ENCODE measurements around the gene NPAS3. TPM values are rescaled to one million over a fixed set of nuclear protein-coding genes. Genes with fewer than 3 reads are reported as not detected.

NPAS3 gene
- total and polyA plus RNA-seq, 10 donors, result 0.13 to 9.5 (median 2.9) TPM

DNA sequence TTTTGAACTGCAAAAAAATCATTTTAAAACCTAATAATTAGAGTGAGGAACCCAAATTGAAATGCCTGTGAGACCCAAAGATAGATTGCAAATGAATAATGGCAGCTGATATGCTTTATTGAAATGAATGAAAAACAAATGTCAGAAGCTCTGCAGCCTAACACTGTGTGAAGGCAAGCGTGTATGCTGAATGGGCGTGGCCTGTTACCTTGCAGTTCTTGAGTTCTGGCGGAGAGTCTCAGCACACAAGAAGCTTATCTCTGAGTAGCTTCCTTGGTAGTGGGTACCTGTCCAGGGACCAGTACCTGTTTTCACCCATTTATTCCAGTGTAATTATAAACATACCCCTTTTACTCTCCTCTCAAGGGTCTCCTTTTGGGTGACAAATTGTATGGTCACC is 341.2 kb downstream of the NPAS3 start:
- H3K27ac ChIP-seq, result no peak overlapping the region
- no peaks in the 10 kb centered on the region for H3K4me1 ChIP-seq
- no peaks in the 10 kb centered on the region for H3K9me3 ChIP-seq
- TF ChIP-seq CTCF (IDR thresholded peaks at IDR 0.05 in 8 of 11, conservative IDR thresholded peaks at IDR 0.05 in 3 of 11) (no peak), POLR2AphosphoS5 (IDR thresholded peaks at IDR 0.05) (no peak), POLR2A (IDR thresholded peaks at IDR 0.05) (no peak)
- H3K4me3 ChIP-seq, result no peak overlapping the region
- WGBS, 5 donors, result 84 to 97% (median 91%) methylated on average over 3 of the region's 3 CpGs
- no peaks in the 10 kb centered on the region for H3K27me3 ChIP-seq (replicated peaks in 1 of 7)
- intact Hi-C loops (cut with DNase I; ENCODE audit: low total_unique reads), result no loop called here
- H3K36me3 ChIP-seq, result no peaks in the 10 kb centered on the region
- DNase-seq, result no peak

DNA sequence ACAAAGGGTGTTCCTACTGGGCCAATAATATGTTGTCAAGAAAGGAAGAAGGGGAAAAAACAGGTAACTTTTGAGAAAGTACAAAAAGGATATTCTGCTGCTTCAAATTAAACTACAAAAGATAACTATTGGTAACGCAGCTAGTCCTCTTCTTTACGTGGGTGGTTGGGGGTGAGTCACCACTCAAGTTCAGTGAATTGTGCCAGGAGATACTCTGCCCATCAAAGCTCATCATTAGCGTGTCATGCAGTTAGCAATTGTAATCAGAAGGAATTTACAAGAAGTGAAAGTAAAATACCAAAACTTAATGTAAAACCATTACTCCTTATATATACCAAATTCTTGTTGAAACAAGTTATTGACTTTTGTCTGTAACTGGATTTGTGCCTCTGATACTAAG is 342.0 kb downstream of the NPAS3 start:
- Histone ChIP-seq H3K27ac (no peak overlapping the region), H3K36me3 (no peaks in the 10 kb centered on the region), H3K27me3 (replicated peaks in 1 of 7) (no peaks in the 10 kb centered on the region), H3K9me3 (no peaks in the 10 kb centered on the region), H3K4me3 (no peak overlapping the region), H3K4me1 (no peaks in the 10 kb centered on the region)
- WGBS, 5 donors, result 68 to 79% (median 72%) methylated on average over 3 of the region's 3 CpGs
- TF ChIP-seq POLR2A (IDR thresholded peaks at IDR 0.05) (no peak), POLR2AphosphoS5 (IDR thresholded peaks at IDR 0.05) (no peak), CTCF (IDR thresholded peaks at IDR 0.05 in 8 of 11, conservative IDR thresholded peaks at IDR 0.05 in 3 of 11) (no peak)
- DNase-seq, result no peak
- intact Hi-C loops (cut with DNase I; ENCODE audit: low total_unique reads), result no loop called here

- Histone ChIP-seq H3K9me3 (no peaks in the 10 kb centered on the region), H3K27me3 (replicated peaks in 1 of 7) (no peaks in the 10 kb centered on the region), H3K4me1 (no peaks in the 10 kb centered on the region), H3K36me3 (no peaks in the 10 kb centered on the region), H3K27ac (no peak overlapping the region), H3K4me3 (peak overlapping the region in 1 of 8 donors; percentile 27)
- no peak for DNase-seq
- WGBS, 5 donors, result 80 to 83% (median 81%) methylated on average over 11 of the region's 11 CpGs
- intact Hi-C loops (cut with DNase I; ENCODE audit: low total_unique reads), result no loop called here
- no peak for TF ChIP-seq CTCF (IDR thresholded peaks at IDR 0.05 in 8 of 11, conservative IDR thresholded peaks at IDR 0.05 in 3 of 11)
- TF ChIP-seq POLR2AphosphoS5 (IDR thresholded peaks at IDR 0.05), result no peak
- no peak for TF ChIP-seq POLR2A (IDR thresholded peaks at IDR 0.05)
These were observed 343.9 kb downstream of the NPAS3 start for GRCh38 chr14:33282331-33283230.

DNA sequence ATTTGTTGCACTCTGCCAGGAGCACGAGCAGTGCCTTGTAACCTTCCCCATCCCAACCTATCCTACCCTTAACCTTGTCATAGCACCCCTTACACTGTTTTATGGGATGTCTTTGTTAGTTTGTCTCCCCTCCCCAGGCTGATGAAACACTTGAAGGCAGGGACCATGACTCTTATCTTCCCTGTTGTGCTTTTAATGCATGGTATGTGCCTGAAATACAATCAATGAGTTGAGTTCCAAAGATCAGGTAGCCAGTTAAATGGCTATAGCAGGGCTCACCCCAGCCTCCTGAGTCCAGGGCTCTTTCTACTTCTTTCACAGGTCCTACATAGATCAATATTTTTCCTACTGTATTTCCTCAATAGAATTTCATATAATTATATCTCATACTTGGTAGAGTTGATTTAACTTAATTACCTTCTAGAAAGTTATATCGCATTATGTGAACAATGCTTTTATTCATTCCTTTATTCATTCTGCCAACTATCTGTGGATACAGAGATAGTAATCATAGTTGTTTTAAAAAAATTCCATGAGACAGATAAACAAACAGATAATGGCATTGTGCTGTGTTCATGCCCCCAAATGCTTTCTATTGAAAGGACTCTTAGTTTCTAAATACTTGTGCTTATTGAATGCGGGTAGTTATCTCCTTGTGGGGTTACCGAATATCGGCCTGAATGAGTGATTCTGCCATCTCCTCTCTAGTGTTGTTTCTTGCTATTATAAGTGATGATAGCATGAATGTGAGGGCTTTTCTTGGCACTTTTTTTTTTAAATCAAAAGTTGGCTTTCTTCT is 347.4 kb downstream of the NPAS3 start:
- Histone ChIP-seq H3K27me3 (replicated peaks in 1 of 7) (no peaks in the 10 kb centered on the region), H3K9me3 (no peaks in the 10 kb centered on the region), H3K4me1 (no peaks in the 10 kb centered on the region), H3K36me3 (no peaks in the 10 kb centered on the region), H3K4me3 (no peak overlapping the region), H3K27ac (no peak overlapping the region)
- WGBS, 5 donors, result 88 to 96% (median 91%) methylated on average over 5 of the region's 5 CpGs
- no peak for TF ChIP-seq CTCF (IDR thresholded peaks at IDR 0.05 in 8 of 11, conservative IDR thresholded peaks at IDR 0.05 in 3 of 11)
- TF ChIP-seq POLR2A (IDR thresholded peaks at IDR 0.05), result no peak
- TF ChIP-seq POLR2AphosphoS5 (IDR thresholded peaks at IDR 0.05), result no peak
- DNase-seq, result no peak
- intact Hi-C loops (cut with DNase I; ENCODE audit: low total_unique reads), result no loop called here
